HCT116 (cell line): Measurements from ENCODE around the gene MYO16. TPM values are rescaled to one million over a fixed set of nuclear protein-coding genes. Genes with fewer than 3 reads are reported as not detected.

ENCODE experiments used
- ATAC-seq: fragments of 200-7000 bp; cut with Tn5 transposase; 2 replicates; pipeline ENCODE4 v1.9.1; 2020; ENCODE audit warnings: mild to moderate bottlenecking, moderate library complexity
- BruUV-seq: library from RNA; stranded (reverse); fragments of 400-500 nt; replicated peaks from 2 replicates; lab custom pipeline; 2021; lab: Mats Ljungman, UMichigan
- CTCF ChIA-PET: fragments of 300-600 bp; sonication (Branson Sonifier 250); formaldehyde crosslinking; loops from one replicate; lab custom pipeline; 2021; ENCODE audit warnings: antibody characterized with exemption; lab: Charles Lee
- POLR2A ChIA-PET: fragments of 300-600, 350-600 bp; sonication (Branson Sonifier 250); formaldehyde crosslinking; loops from one replicate; lab custom pipeline; 2021; ENCODE audit warnings: antibody characterized with exemption; lab: Charles Lee
- RAD21 ChIA-PET, 2 experiments: fragments of 300-600 bp; sonication (Branson Sonifier 250); formaldehyde crosslinking; loops; one replicate each; lab custom pipeline; 2023; ENCODE audit warnings: low total read pairs in 2 of 2; ENCODE audit not compliant: uncharacterized antibody in 2 of 2, unreplicated experiment in 2 of 2, low non-redundant PET in 1 of 2; lab: Charles Lee
- DNase-seq: peaks from one replicate; pipeline ENCODE4 v3.0.0-alpha.2; 2010; ENCODE audit warnings: low read depth, low spot score
- H2AFZ ChIP-seq: fragments of 200-600 bp; shearing (Covaris generic), sonication (generic); 2 replicates; pipeline ENCODE4 v1.6.1; 2017; ENCODE audit warnings: low read depth, mixed run types, mixed read lengths, antibody characterized with exemption, low read length; ENCODE audit not compliant: poor library complexity, severe bottlenecking
- H3K27ac ChIP-seq: 2 replicates; pipeline ENCODE4 v1.5.1; 2012; ENCODE audit warnings: low read depth, low read length
- H3K27me3 ChIP-seq: fragments of 200-600 bp; sonication (generic); 2 replicates; pipeline ENCODE4 v1.6.1; 2016; ENCODE audit warnings: mixed run types, low read length, mixed read lengths; ENCODE audit not compliant: insufficient read depth
- H3K36me3 ChIP-seq, 2 experiments: fragments of 200-500 bp in 1 of 2; fragments of 200-600 bp in 1 of 2; sonication (Bioruptor generic) in 1 of 2; sonication (generic) in 1 of 2; 2 replicates each; pipeline versions ENCODE4 v1.5.1 to v1.6.1; 2014 to 2016; ENCODE audit warnings: low read length in 2 of 2, inconsistent platforms in 1 of 2, mixed read lengths in 1 of 2, mixed run types in 1 of 2; ENCODE audit not compliant: insufficient read depth in 2 of 2, control insufficient read depth in 1 of 2
- H3K4me1 ChIP-seq, 2 experiments: fragments of 200-600 bp in 1 of 2; sonication (generic) in 1 of 2; 2 replicates each; pipeline versions ENCODE4 v1.5.1 to v1.6.1; 2012 to 2017; ENCODE audit warnings: low read length in 2 of 2, inconsistent platforms in 1 of 2, mild to moderate bottlenecking in 1 of 2, mixed read lengths in 1 of 2, mixed run types in 1 of 2, moderate library complexity in 1 of 2; ENCODE audit not compliant: insufficient read depth in 2 of 2, control insufficient read depth in 1 of 2
- H3K4me2 ChIP-seq: fragments of 200-600 bp; sonication (generic); 2 replicates; pipeline ENCODE4 v1.6.1; 2017; ENCODE audit warnings: mixed run types, low read length, mixed read lengths
- H3K4me3 ChIP-seq, 2 experiments: fragments of 200-600 bp in 1 of 2; sonication (generic) in 1 of 2; replicated peaks in 1 of 2; 2 replicates each; pipeline ENCODE4 v1.5.1; 2011 to 2016; ENCODE audit warnings: low read length in 2 of 2, control low read depth in 1 of 2, low read depth in 1 of 2, mild to moderate bottlenecking in 1 of 2, mixed read lengths in 1 of 2, mixed run types in 1 of 2
- H3K79me2 ChIP-seq: fragments of 200-600 bp; sonication (generic); 2 replicates; pipeline ENCODE4 v1.6.1; 2017; ENCODE audit warnings: mild to moderate bottlenecking, mixed run types, low read length, moderate library complexity, mixed read lengths; ENCODE audit not compliant: insufficient read depth
- H3K9ac ChIP-seq: fragments of 200-600 bp; sonication (generic); 2 replicates; pipeline ENCODE4 v1.6.1; 2016; ENCODE audit warnings: low read length, mixed read lengths
- H3K9me2 ChIP-seq: fragments of 200-600 bp; sonication (generic), shearing (Covaris generic); 2 replicates; pipeline ENCODE4 v1.6.1; 2017; ENCODE audit warnings: mixed run types, mild to moderate bottlenecking, moderate library complexity; ENCODE audit not compliant: insufficient read depth
- H3K9me3 ChIP-seq, 2 experiments: fragments of 200-500 bp in 1 of 2; fragments of 200-600 bp in 1 of 2; sonication (Bioruptor generic) in 1 of 2; sonication (generic) in 1 of 2; 2 replicates each; pipeline ENCODE4 v1.6.1; 2014 to 2017; ENCODE audit warnings: low read length in 2 of 2, mixed read lengths in 2 of 2, inconsistent platforms in 1 of 2, low read depth in 1 of 2, mild to moderate bottlenecking in 1 of 2, mixed run types in 1 of 2, moderate library complexity in 1 of 2; ENCODE audit not compliant: control insufficient read depth in 1 of 2, insufficient read depth in 1 of 2
- H4K20me1 ChIP-seq: fragments of 200-600 bp; sonication (generic), shearing (Covaris generic); 2 replicates; pipeline ENCODE4 v1.6.1; 2017; ENCODE audit warnings: mixed run types, mild to moderate bottlenecking, moderate library complexity; ENCODE audit not compliant: insufficient read depth
- ATF3 ChIP-seq: IDR thresholded peaks from 2 replicates; pipeline ENCODE4 v1.6.1; 2012
- CEBPB ChIP-seq: IDR thresholded peaks from 2 replicates; pipeline ENCODE4 v1.6.1; 2012; ENCODE audit warnings: low read depth
- CTCF ChIP-seq, 3 experiments: fragments of 200-600 bp in 1 of 3; sonication (generic) in 1 of 3; IDR thresholded peaks in 2 of 3; conservative IDR thresholded peaks in 1 of 3; 2 replicates each; pipeline ENCODE4 v1.5.1; 2012 to 2017; ENCODE audit warnings: low read depth in 2 of 3, low read length in 2 of 3, antibody characterized with exemption in 1 of 3, borderline replicate concordance in 1 of 3, control low read depth in 1 of 3, mild to moderate bottlenecking in 1 of 3, mixed read lengths in 1 of 3, mixed run types in 1 of 3, moderate library complexity in 1 of 3; ENCODE audit not compliant: insufficient read depth in 1 of 3
- ELF1 ChIP-seq: IDR thresholded peaks from 2 replicates; pipeline ENCODE4 v1.6.1; 2012; ENCODE audit warnings: low read depth, borderline replicate concordance
- EZH2 ChIP-seq: fragments of 200-600 bp; sonication (generic); IDR thresholded peaks from 2 replicates; pipeline ENCODE4 v1.6.1; 2017; ENCODE audit warnings: antibody characterized with exemption, mixed run types
- FOSL1 ChIP-seq: IDR thresholded peaks from 2 replicates; pipeline ENCODE4 v1.6.1; 2012; ENCODE audit warnings: low read depth
- JUND ChIP-seq: IDR thresholded peaks from 2 replicates; pipeline ENCODE4 v1.6.1; 2012
- SIN3A ChIP-seq: IDR thresholded peaks from 2 replicates; pipeline ENCODE4 v1.6.1; 2012; ENCODE audit warnings: low read depth
- SP1 ChIP-seq: IDR thresholded peaks from 2 replicates; pipeline ENCODE4 v1.6.1; 2012; ENCODE audit warnings: low read depth
- SRF ChIP-seq: IDR thresholded peaks from 2 replicates; pipeline ENCODE4 v1.6.1; 2012; ENCODE audit warnings: low read depth
- YY1 ChIP-seq: IDR thresholded peaks from 2 replicates; pipeline ENCODE4 v1.6.1; 2011; ENCODE audit warnings: low read length, low read depth, moderate library complexity, mild to moderate bottlenecking; ENCODE audit not compliant: insufficient replicate concordance; ENCODE audit errors: extremely low read depth
- ZNF274 ChIP-seq: fragments of 200-500 bp; sonication (Bioruptor generic); IDR thresholded peaks from 2 replicates; pipeline ENCODE4 v1.6.1; 2014; ENCODE audit warnings: mild to moderate bottlenecking, low read depth, low read length, inconsistent platforms
- intact Hi-C: fragments of 100-400 bp; cut with micrococcal nuclease; formaldehyde crosslinking; loops from 2 replicates; pipeline ENCODE4 v1.10.0; 2022
- total RNA-seq: library from RNA; stranded (reverse); gene quantifications from one replicate; pipeline ENCODE4 v1.2.1, GENCODE V29; 2021; ENCODE audit not compliant: unreplicated experiment

MYO16 gene
- total RNA-seq, 1 experiment from 2014 or later = 0.07 TPM

- TF ChIP-seq CTCF (IDR thresholded peaks at IDR 0.05 in 2 of 3, conservative IDR thresholded peaks at IDR 0.05 in 1 of 3; ENCODE audit: borderline replicate concordance in 1 of 3, insufficient read depth in 1 of 3, low read depth in 2 of 3, low read length in 2 of 3) = no peak
Measured at GRCh38 chr13:108915634-108916512, 286.5 kb downstream of the MYO16 start (continued).

GRCh38 chr13:108917581-108917980 is 288.2 kb downstream of the MYO16 start:
- no peaks in the 10 kb centered on the region for H3K79me2 ChIP-seq
- no peaks in the 10 kb centered on the region for H4K20me1 ChIP-seq
- DNase-seq (no peak), ATAC-seq (no peak)
- TF ChIP-seq YY1 (no peak), FOSL1 (no peak), CTCF (IDR thresholded peaks at IDR 0.05 in 2 of 3, conservative IDR thresholded peaks at IDR 0.05 in 1 of 3; ENCODE audit: borderline replicate concordance in 1 of 3, insufficient read depth in 1 of 3, low read depth in 2 of 3, low read length in 2 of 3) (no peak), SIN3A (no peak), SRF (no peak), ELF1 (no peak), ZNF274 (no peak), JUND (no peak), ATF3 (no peak), EZH2 (no peak), CEBPB (no peak), SP1 (no peak)
- H3K27me3 ChIP-seq = no peaks in the 10 kb centered on the region
- H3K9ac ChIP-seq = no peak overlapping the region
- CTCF ChIA-PET = no interaction called here
- no peak overlapping the region for H2AFZ ChIP-seq
- H3K9me3 ChIP-seq = no peaks in the 10 kb centered on the region
- no peaks in the 10 kb centered on the region for H3K36me3 ChIP-seq
- H3K4me3 ChIP-seq = no peak overlapping the region
- RAD21 ChIA-PET = no interaction called here
- intact Hi-C loops = no loop called here
- POLR2A ChIA-PET = no interaction called here
- no peak overlapping the region for H3K27ac ChIP-seq
- H3K4me2 ChIP-seq = no peak overlapping the region
- H3K4me1 ChIP-seq = peaks cover 25 to 38% of the 10 kb centered on the region in 2 experiments
- no peaks in the 10 kb centered on the region for H3K9me2 ChIP-seq
- no TSS peak for BruUV-seq
